ENCODE results near the gene MTNR1A. TPM values are rescaled to one million over a fixed set of nuclear protein-coding genes. Genes with fewer than 3 reads are reported as not detected.

The MTNR1A gene
- total RNA-seq, 1 donor from 2014 or later, result 0.98 TPM

DNA sequence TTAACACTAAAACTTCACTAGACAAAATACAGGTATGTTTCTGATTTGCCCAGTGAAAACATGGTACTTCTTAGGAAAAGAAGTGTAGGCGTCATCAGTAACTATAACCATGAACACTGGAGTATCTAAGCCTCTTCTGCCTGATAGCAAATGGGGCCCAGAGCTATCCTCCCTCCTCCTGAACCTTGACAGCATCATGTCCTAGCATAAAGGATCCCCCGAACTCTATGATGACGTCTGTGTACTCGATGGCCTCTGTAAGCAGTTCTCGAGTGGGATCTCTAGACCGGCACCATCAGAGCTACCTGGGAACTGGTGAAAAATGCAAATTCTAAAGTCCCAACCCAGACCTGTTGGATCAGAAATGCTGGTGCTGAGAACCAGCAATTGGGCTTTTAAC, 36.3 kb upstream of the MTNR1A start:
- no peak for TF ChIP-seq CTCF (conservative IDR thresholded peaks at IDR 0.05)
- H3K36me3 Mint-ChIP-seq (ENCODE audit: low read depth), result peaks cover 13% of the 10 kb centered on the region
- no peak overlapping the region for H3K4me3 Mint-ChIP-seq
- H3K9me3 Mint-ChIP-seq, result no peaks in the 10 kb centered on the region
- no peak for DNase-seq (ENCODE audit: low read depth, low spot score)
- no peaks in the 10 kb centered on the region for H3K27me3 Mint-ChIP-seq (ENCODE audit: low read depth)
- H3K27ac Mint-ChIP-seq (ENCODE audit: unreplicated experiment), result no peak overlapping the region
- H3K4me1 Mint-ChIP-seq, result peaks cover 6% of the 10 kb centered on the region

DNA sequence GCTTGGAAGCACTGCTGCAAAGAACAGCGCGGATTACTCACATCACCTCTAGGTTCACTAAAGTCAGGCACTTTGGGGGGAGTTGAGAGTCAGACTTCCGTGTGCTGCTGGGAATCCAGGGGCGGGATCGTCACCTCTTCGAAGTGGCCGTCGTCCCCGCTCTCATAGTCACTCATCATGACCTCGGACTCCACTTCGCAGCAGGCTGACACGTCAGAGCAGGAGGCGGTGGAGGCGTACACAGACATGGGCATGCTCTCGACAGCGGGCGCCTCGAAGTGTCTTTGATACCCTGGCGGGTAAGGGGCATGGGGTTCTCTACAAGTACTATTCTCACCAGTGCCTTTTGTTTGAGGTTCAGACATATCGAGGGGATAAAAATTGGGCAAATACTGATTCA, 33.1 kb upstream of the MTNR1A start:
- Mint-ChIP-seq H3K27me3 (ENCODE audit: low read depth) (no peaks in the 10 kb centered on the region), H3K27ac (ENCODE audit: unreplicated experiment) (no peak overlapping the region), H3K4me1 (peaks cover 17% of the 10 kb centered on the region), H3K36me3 (ENCODE audit: low read depth) (peaks cover 16% of the 10 kb centered on the region), H3K4me3 (no peak overlapping the region), H3K9me3 (no peaks in the 10 kb centered on the region)
- DNase-seq (ENCODE audit: low read depth, low spot score), result no peak
- no peak for TF ChIP-seq CTCF (conservative IDR thresholded peaks at IDR 0.05)

DNA sequence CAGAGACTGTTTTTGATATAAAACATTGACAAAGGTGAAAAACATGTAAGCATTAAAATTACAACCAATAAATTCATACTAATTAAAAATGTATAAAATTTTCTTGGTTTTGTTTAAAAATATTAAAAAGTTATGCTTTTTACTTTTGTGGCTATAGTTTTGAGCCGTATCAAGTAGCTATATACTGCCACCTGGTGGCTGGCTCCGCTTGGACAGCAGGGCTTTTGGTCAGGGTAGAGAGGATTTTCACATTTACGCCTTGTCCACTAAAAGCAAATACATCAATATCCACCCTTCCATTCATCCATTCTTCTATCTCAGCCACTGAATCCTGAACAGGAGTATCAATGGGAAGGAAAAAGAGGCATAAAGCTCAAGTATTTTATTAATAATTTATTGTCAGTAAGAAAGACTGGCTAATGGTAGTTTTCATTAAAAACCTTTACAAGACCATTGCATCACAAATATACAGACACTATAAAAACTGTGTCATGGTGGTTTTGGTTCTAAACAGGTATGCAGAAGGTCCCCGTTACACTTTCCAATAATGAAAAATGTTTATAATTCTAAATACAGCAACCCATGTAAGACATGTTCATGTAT, 32.1 kb upstream of the MTNR1A start:
- Mint-ChIP-seq H3K27me3 (ENCODE audit: low read depth) (no peaks in the 10 kb centered on the region), H3K9me3 (peaks cover 2% of the 10 kb centered on the region), H3K36me3 (ENCODE audit: low read depth) (peaks cover 21% of the 10 kb centered on the region), H3K4me1 (peaks cover 17% of the 10 kb centered on the region), H3K27ac (ENCODE audit: unreplicated experiment) (no peak overlapping the region), H3K4me3 (no peak overlapping the region)
- peak; percentile 73 for DNase-seq (ENCODE audit: low read depth, low spot score)
- TF ChIP-seq CTCF (conservative IDR thresholded peaks at IDR 0.05), result peak; percentile 97

- Mint-ChIP-seq H3K36me3 (ENCODE audit: low read depth) (peaks cover 29% of the 10 kb centered on the region), H3K9me3 (peaks cover 6% of the 10 kb centered on the region), H3K4me3 (no peak overlapping the region), H3K27me3 (ENCODE audit: low read depth) (no peaks in the 10 kb centered on the region), H3K4me1 (peaks cover 17% of the 10 kb centered on the region), H3K27ac (ENCODE audit: unreplicated experiment) (peak overlapping the region; percentile 63)
- no peak for DNase-seq (ENCODE audit: low read depth, low spot score)
- no peak for TF ChIP-seq CTCF (conservative IDR thresholded peaks at IDR 0.05)
Measured at GRCh38 chr4:186586205-186586604, 30.8 kb upstream of the MTNR1A start.

- peaks cover 11% of the 10 kb centered on the region for H3K4me1 Mint-ChIP-seq
- no peaks in the 10 kb centered on the region for H3K27me3 Mint-ChIP-seq (ENCODE audit: low read depth)
- no peak for TF ChIP-seq CTCF (conservative IDR thresholded peaks at IDR 0.05)
- H3K4me3 Mint-ChIP-seq, result no peak overlapping the region
- peak overlapping the region; percentile 1 for H3K27ac Mint-ChIP-seq (ENCODE audit: unreplicated experiment)
- peaks cover 32% of the 10 kb centered on the region for H3K36me3 Mint-ChIP-seq (ENCODE audit: low read depth)
- H3K9me3 Mint-ChIP-seq, result peaks cover 9% of the 10 kb centered on the region
- DNase-seq (ENCODE audit: low read depth, low spot score), result no peak
Measured at GRCh38 chr4:186584912-186585311, 29.5 kb upstream of the MTNR1A start.

All from neural crest cell (in vitro differentiated cells).